Activated gamma-delta T cell treated with anti-CD3 and anti-CD28 coated beads, Interleukin-2, amount 50 U/mL, for 16 hours (primary cell): Measurements from ENCODE around the gene GPATCH1.
"Not testable (repeated sequence)": the region's sequence is repeated elsewhere in the genome, so short reads cannot be mapped to it uniquely, and the experiment has no call there.

Experiments used
- DNase-seq: peaks from one replicate; pipeline ENCODE4 v3.0.0-alpha.2; 2020; ENCODE audit warnings: low read depth

Gene GPATCH1

DNA sequence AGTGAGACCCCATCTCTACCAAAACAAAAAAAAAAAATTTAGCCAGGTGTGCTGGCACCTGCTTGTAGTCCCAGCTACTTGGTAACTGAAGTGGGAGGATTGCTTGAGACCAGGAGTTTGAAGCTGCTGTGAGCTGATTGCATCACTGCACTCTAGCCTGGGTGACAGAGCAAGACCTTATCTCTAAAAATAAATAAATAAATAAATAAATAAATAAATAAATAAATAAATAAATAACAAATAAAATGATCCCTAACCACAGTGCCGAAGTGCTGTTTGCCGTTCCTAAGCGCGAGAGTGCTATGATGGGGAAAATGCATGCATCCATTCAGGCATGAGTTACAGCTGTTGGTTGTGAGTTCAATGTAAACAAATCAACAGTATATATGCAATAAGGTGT lies 78.2 kb downstream of the GPATCH1 start:
- DNase-seq, result no peak

DNA sequence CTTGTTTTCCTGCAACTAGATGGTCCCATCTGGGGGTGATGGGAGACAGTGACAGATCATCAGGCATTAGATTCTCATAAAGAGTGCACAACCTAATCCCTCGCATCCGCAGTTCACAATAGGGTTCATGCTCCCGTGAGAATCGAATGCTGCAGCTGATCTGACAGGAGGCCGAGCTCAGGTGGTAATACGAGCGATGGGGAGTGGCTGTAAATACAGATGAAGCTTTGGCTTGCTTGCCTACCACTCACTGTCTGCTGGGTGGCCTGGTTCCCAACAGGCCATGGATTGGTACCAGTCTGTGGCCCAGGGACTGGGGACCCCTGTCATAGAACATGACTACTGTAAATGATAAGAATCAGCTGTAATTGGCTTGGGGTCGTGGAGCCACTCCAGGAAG lies 78.9 kb downstream of the GPATCH1 start:
- no peak for DNase-seq

DNA sequence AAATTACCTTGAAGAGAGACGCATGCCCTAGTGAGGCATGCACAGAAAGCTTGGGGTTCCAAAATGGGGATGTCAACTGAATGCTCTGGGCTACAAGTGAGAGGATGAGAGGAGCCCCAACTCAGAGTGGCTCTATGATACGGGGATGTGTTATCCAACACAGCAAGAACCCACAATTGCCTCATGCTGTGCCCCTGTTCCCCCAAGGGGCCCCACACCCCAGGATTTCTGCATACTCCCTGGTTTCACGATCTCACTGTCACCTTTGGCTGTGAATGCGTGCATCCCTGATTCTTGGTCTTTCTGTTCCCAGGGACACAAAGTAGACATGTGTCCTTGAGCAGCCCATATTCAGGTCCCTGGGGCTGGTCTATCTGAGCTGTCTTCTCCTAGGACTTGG lies 80.2 kb downstream of the GPATCH1 start:
- DNase-seq, result no peak

DNA sequence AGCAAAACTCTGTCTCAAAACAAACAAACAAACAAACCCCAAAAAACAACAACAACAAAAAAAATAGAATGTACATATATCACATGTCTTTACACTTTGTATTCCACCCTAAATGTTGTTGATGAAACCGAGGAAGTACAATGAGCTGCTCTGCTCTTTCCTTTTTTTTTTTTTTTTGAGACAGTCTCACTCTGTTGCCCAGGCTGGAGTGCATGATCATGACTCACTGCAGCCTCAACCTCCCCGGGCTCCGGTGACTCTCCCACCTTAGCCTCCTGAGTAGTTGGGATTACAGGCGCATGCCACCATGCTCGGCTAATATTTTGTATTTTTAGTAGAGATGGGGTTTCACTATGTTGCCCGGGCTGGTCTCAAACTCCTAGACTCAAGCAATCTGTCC lies 82.5 kb downstream of the GPATCH1 start:
- no peak for DNase-seq

- not testable (repeated sequence) for DNase-seq
Measured at GRCh38 chr19:33166037-33166436, 85.1 kb downstream of the GPATCH1 start.

GRCh38 chr19:33167438-33167837 lies 86.5 kb downstream of the GPATCH1 start:
- no peak for DNase-seq

- DNase-seq, result no peak
Measured at GRCh38 chr19:33168528-33168927, 87.5 kb downstream of the GPATCH1 start.

DNA sequence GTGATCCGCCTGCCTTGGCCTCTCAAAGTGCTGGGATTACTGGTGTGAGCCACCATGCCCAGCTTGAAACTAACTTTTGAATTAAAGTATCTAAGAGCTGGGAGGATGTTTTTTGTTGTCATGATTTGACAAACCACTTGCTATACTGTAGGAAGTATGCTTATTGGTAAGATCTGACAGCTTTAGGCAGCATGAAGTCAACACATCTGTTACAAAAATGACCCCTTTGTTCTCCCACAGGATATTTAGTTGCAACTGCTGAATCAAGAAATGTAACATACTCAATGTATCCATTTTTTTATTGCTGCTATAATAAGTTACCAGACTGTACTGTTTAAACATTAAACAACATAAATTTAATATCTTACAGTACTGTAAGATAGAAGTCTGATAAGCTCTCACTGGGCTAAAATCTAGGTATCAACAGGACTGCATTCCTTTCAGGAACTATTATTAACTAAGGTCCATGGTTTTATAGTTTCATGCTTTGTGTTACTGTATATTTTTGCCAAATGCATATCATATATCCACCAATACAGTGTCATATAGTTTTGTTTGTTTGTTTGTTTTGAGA lies 90.3 kb downstream of the GPATCH1 start:
- DNase-seq, result no peak

DNA sequence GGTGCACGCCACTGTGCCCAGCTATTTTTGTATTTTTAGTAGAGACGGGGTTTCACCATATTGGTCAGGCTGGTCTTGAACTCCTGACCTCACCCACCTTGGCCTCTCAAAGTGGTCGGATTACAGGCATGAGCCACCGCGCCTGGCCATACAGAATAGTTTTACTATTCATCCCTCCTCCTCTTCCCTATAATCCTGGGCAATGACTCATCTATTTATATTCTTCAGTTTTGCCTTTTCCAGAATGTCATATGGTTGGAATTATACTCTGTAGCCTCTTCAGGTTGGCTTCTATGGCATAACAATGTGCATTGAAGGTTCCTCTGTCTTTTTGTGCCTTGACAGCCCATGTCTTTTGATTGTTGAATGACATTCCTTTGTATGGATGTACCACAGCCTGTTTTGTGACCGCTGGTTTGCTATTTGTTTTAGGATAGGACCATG lies 91.0 kb downstream of the GPATCH1 start:
- DNase-seq, result no peak

DNA sequence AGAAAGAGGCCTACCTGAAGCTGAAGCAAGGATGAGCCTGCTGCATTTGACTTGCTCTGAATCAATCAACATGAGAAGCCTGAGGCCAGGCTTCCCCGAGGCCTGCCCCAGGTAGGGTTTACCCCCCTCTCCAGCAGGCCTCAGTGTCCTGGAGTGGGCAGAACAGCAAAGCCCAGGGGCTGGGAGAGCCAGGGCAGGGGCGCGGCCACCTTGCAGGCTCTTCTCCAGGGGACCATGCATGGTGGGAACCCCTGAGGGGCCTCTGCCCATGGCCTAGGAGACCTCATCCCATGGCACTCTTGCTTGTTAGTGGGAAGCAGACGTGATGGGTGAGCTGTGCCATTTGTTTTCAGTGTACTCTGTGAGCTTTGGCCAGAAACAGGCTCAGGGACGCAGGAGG lies 93.2 kb downstream of the GPATCH1 start:
- DNase-seq, result no peak

DNA sequence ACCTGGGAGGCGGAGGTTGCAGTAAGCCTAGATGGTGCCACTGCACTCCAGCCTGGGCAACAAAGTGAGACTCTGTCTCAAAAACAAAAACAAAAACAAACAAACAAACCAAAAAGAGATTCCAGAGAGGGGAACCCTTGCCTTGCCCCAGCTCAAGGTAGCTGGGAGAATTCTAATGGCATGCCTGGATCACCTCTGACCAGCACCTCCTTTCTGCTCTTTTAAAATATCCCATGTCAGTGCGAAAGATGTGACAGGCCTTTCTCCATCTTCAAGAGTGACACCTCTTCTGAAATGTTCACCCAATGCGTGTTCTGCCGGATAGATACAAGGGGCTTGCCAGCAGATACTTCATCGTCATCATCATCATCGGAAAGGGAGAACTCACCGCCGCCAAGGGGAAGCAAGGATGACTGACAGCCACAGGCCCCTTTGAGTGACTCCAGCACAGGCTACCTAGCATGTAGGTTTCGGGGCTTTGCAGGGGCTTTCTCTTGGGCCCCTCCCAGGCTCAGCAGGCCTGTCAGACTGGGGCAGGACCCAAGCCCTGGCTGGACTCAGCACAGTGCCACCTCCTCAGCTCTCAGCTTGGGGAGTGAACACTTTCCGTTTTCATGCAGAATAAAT lies 94.3 kb downstream of the GPATCH1 start:
- DNase-seq, result no peak

DNA sequence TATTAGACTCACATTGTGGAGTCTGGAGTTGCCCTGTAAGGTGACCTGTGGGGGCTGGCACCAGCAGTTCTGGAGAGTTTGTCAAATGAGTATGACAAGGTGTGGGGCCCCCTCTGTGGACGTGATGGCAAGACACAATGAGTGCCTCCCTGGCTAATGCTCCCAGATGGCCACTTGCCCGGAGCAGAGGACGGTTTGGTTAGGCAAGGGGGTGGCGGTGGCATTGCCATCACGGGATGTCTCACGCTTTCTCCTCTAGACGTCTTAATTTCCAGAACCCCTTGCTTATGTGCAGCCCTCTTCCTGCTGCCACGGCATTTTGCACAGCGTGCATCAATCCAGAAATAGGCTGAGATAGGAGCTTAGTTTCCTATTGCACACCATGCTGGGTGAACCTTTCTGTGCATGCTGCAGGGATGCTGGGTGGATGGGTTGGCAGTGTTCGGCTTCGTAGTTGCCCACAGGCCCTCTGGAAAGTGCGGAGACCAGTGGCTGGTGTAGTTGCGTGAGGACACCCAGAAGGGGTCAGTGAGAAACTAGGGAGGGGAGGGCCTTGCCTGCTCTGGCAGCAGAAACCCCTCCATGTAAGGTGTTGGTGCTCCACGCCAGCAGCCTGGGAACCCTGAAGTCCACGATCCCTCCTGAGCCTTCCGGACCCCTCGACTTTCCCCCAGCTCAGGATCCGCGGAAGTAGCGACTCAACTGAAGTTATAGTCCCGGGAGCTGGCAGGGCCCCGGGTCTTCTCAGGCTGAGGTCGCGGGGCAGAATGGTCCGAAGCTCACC lies 95.1 kb downstream of the GPATCH1 start:
- no peak for DNase-seq

DNA sequence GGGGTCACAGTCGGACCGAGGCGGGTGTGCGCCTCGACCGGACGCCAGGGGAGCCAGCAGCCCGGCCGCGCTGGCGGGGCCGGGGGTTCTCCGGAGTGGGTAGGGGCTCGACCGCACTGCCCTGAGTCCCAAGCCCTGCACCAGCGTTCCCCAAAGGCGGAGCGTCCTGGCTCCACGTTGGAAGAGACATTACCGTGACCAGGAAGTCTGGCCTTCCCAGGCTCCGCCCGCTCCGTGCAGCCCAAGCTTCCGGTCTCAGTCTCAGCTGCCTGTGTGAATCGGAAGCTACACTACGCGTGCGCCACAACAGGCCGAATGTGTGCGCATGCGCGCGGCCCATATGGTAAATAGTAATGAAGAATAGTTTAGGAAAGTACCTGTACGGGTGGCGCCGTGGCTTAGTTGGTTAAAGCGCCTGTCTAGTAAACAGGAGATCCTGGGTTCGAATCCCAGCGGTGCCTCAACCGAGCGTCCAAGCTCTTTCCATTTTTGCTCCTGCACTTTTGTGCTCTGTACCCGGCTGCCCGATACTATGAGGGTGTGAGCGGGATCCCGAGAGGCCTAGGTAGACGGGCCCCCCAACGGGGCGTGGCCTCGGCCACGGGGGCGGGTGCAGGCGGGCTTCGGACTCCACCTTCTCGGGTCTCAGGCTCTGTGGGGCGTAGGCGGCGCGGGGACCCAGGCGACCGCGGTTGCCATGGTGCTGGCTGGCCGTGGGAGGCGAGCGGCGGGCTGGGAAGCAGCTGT lies 95.9 kb downstream of the GPATCH1 start:
- DNase-seq, result peak; percentile 92

DNA sequence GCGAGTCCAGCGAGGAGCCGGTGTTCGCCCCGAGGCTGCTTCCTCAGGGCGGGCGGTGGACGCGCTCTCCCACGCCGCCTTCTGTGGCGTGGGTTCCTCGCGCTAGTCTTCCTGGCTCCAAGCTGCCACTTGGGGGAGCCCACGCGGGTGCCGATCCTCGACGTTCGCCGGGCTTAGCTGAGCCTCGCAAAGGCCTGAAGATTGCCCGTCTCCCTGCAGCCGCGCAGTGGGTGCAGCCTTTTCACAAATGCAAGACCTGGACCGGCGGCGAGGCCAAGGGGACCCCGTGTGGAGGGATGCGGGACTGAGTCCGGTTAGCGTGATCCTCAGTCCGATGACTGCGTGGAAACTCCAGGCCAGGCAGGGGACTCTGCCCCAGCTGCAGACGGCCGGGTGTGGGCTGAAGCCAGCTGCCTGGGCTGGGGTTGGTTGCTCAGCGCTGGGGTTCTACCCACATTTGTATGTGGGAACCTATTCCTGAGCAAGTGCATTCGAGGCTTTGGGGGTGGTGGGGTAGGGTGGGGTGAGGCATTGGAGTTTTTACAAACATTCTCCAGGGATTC lies 96.5 kb downstream of the GPATCH1 start:
- peak; percentile 65 for DNase-seq
